Stimulated activated CD8-positive, alpha-beta memory T cell treated with anti-CD3 and anti-CD28 coated beads, Interleukin-15, amount 100 ng/mL, for 24 hours (primary cell): ENCODE data around the gene SDR42E1.
"Not testable (repeated sequence)": the region's sequence is repeated elsewhere in the genome, so short reads cannot be mapped to it uniquely, and the experiment has no call there.

Experiments used
- DNase-seq: peaks from one replicate; pipeline ENCODE4 v3.0.0-alpha.2; 2020; ENCODE audit warnings: low read depth

SDR42E1 gene

DNA sequence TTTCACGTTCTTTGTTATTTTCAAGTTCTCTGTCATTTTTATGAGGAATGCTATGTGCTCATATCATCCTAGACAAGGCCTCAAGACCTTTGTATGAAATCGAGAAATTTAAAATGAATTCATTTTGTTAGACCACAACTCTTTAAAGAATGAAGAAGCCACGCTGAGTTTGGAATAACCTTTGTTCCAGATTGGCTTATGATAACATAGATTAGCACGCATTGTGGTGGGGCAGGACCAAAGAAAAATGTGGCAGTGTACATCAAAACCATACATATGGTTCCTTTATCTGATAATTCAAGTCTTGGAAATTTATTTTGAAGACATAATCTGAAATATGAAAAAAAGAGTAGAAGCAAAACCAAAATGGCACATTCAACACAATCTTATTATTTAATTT, 26.0 kb upstream of the SDR42E1 start:
- no peak for DNase-seq

DNA sequence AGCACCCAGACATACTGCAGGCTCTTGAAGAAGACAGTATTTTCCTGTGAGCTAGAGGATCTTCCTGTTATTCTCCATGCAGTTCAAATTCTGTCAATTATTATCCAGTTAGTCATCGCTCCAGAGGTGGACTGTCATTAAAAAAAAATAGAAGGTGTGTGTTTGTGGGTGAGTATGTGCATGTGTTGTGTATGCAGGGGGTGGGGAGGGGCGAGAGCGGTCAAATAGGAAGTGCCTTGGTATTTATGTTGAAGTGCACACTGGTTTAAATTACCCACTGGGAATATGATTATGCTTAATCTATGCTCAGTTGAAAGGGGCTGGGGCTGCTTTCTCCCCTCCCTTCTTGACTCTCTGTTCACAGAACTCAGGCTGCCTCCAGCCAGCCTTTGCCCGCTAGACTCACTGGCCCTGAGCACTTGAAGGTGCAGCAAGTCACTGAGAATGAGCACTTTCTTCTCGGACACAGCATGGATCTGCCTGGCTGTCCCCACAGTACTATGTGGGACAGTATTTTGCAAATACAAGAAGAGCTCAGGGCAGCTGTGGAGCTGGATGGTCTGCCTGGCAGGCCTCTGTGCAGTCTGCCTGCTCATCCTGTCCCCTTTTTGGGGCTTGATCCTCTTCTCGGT, 23.8 kb upstream of the SDR42E1 start, which contains the start of gene HSD17B2:
Gene HSD17B2, plus strand, starts transcription at position 273 of the 632 bp plus-strand sequence. Its CDS starts 172 bp downstream, at position 445.
- no peak for DNase-seq

DNA sequence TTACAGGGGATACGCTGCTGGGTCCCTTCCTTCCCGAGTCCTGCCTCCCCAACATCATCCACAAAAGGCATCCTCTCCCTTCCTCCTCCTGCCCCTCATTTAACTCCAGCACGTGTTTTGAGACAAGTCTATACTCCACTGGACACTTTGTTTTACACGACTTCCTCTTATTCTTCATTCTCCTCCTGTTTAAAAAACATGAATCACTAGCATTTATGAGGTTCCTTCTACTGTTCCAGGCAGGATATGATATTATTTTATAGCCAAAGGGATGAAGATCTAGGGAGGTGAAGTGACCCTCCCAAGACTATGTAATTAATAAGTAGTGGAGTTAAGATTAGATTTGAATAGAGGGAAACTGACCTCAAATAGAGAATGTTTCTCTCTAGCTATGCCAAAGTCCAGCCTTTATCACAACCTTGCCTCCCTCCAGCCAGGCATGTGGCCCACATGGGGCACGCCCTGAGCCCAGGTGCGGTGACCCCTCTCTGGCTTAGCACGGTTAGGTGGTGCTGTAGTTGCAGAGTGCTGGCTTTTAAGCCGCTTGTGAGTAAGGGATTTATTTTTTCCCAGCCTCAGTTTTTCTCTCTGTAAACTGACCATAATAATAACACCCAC, 22.5 kb upstream of the SDR42E1 start:
- DNase-seq: no peak

DNA sequence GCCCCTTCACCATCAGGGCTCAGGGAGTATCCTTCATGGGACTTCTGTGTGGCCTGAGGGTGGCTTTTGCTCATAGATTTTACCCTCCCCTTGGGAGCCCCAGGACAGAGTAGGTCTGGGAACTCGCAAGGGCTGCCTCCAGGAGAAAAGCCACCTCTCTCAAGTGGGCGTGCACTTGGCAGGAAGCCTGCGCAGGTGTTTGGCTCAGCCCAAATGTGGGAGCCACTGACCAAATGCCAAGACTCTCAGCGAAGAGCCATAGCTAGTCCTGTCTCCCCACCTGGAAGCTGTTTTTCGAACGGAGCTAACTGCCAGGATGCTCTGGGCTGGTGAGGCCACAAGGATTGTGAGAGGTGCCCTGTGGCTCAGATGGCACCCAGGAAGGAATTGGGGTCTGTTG, 21.7 kb upstream of the SDR42E1 start:
- DNase-seq: no peak

DNA sequence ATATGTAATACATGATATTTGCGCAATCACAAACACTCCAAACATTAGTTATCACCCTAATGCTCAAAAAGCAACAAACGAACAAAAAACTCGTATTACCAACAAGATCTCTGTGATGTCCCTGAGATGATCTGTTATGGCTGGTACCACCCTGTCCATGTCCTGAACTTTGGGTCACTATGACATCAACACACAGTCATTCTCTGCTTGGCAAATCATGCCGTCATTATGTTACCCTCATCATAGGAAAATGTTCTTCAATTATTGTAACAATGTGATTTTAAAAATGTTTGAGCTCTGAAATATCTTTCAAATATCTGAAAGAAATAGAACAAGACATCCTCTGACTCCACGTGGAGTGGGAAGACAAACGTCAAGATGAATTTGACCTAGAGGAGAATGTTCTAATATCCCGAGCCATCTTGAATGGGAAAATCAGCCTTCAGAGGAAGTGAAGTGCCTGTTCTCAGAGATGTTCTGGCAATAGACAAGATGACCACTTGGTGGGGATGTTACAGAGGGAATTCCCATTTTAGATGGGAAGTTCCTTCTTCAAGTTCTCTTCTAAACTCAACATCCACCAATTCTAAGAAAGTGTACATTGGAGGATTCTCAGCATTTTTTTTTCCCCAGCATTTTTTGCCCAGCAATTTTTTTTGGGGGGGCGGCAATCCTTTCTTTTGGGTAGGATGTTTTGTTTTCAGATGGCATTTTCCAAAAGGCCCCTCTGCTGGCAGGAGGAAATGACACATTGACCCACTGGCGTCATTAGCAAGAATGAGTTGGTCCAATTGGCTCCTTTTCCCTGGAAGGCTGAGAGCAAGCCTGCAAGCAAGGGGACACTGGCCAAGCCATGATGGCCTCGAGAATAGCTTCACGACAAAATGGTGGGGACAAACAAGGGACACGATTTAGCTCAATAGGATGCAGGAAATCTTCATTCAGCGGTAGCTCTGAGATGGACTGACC, 20.1 kb upstream of the SDR42E1 start:
- no peak for DNase-seq

DNA sequence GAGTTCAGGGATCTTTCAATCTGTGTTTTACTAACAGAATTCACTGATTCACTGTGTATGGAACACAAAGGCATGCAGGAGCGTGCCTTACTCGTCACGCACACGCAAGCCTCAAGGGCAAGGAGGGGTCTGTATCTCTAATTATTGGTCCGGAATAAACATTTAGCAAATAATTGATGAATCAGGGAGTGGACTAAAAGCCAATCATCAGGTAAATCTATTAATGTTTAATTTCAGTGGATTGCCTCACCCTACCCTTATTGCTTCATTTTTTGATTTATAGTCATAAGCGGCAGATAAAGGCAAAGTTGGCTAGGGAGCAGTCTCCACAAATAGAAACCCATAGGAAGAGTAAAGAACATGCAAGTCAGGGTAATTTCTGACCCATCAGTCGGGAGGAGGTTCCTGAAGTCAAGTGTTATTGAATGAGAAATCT, 16.4 kb upstream of the SDR42E1 start:
- no peak for DNase-seq

DNA sequence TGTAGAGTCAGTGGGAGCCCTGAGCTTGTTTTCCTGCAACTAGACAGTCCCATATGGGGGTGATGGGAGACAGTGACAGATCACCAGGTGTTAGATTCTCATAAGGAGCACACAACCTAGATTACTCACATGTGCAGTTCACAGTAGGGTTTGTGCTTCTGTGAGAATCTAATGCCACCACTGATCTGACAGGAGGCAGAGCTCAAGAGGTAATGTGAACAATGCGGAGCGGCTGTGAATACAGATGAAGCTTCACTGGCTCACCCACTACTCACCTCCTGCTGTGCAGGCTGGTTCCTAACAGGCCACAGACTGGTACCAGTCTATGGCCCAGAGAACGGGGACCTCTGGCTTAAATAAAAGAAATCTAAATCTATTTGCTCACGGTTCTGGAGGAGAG, 13.6 kb upstream of the SDR42E1 start:
- no peak for DNase-seq

DNA sequence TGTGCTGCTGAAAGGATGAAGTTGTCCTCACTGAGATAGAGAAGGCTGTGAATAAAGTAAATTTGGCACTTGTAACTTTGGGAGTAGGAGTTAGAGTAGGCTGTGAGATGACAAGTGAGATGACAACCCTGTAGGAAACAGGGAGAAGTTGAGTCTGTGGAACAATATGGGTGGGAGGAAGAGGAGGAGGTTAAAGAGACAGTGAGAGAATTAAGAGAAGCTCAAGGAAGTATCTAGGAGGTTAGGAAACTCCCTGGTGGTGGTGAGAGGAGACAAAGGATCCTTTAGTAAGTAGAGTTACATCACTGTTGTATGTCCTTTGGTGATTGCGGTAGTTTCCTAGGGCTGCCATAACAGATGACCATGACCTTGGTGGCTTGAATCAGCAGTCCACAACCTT, 13.0 kb upstream of the SDR42E1 start:
- no peak for DNase-seq

DNA sequence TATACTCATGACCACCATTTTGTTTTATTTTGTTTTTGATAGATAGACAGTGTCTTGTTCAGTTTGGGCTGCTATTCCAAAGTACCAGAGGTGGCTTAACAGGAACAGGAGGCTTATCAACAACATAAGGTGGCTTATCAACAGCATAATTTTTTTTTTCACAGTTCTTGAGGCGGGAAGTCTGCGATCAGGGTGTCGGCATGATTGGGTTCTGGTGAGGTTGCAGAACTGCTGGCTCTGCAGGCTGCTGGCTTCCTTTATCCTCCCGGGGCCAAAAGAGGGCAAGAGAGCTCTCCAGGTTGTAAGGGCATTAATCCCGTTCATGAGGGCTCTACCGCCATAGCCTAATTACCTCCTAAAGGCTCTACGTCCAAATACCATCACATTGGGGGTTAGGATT, 11.9 kb upstream of the SDR42E1 start:
- no peak for DNase-seq

DNA sequence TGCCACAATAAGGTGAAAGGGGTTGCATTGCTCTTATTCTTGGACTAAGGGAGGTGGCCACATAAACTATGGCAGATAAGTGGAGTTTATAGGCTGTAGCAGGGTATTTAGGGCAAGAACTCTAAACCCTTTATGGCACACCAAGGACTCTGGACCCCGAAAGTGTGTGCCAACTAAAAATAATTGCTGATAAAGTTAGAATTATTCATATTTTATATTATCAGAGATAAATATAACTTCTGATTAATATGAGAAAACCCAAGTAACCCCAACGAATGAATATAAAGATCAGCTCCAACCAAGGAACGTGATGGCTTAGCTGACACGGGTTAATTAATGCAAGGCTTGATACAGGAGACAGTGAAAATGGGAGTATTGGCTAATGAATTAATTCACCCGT, 8.8 kb upstream of the SDR42E1 start:
- DNase-seq: no peak

DNA sequence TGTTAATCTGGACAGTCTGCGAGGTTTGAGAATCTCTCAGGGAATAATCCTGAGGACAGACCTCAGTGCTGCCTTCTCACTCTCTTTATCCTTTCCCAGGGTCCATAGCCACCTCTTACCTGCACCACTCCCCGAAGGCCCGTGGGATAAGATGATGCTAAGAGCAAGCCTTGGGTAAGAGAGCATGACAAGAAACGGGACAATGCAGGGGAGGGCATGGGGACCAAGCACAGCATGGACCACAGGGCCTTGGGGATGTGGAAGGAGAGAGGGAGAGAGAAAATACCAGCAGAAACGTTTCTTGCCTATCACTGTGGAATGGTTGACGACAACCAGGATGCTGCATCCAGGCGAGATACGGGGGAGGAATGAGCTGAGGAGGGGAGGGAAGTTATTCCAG, 8.3 kb upstream of the SDR42E1 start:
- DNase-seq: no peak

DNA sequence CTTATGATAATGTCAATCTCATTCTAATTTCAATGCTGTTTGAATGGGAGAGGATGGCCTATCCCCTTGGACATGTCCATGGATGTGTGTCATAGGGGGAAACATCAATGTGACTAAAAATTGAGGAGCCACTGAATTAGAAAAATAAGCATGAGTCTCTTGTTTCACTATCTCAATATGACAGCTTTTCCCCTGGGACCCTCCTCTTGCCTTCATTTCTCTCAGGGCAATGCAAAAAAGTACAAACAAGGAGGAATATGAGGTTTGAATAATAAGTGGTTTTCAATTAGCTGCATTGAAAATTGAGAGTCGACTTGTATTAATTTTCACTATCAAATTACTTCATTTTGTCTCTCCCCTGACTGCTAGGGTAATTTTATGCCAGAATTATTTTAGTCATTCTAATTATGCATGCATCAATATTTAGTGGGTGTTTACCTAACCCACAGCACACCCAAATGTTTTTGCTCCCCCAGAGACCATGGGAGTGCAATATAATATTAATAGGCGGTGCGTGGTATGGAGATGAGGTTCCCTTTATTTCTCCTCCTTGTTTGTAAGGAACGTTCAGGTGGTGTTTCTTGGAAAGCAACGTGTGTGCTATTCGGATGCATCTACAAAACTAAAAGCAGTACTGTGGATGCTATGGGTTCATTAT, 6.8 kb upstream of the SDR42E1 start:
- DNase-seq: no peak

DNA sequence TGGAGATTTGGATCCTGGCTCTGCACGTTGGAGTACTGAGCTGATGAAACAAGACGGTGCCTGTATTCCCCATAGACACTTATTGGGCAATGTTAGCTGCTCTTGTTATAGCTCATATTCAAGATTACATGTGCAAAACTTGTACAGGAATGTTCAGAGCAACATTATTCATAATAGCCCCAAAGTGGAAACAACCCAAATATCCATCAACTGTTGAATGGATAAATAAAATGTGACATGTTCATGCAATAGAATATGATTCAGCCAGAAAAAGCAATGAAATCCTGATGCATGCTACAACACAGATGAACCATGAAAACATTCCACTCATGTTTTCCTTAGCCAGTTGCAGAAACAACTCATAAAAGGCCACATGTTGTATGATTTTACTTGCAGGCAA, 5.7 kb upstream of the SDR42E1 start:
- no peak for DNase-seq

DNA sequence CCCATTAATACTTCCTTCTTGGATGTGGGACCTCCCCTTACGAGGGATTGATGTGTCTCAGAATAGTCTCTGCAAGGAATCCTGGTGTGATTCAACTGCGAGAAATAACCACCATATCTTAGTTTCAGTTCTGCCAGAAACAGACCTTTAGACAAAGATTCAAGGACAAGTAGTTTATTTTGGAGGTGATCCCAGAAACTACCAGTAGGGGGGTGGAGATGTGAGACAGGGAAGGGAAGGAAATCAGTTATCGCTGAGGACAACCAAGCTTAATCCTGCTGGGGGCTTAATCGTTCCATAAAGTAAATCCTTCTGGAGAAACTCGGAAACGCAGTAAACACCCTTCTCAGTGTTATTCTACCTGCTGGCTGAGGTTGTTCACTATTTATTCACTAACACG, 5.0 kb upstream of the SDR42E1 start:
- DNase-seq: no peak

DNA sequence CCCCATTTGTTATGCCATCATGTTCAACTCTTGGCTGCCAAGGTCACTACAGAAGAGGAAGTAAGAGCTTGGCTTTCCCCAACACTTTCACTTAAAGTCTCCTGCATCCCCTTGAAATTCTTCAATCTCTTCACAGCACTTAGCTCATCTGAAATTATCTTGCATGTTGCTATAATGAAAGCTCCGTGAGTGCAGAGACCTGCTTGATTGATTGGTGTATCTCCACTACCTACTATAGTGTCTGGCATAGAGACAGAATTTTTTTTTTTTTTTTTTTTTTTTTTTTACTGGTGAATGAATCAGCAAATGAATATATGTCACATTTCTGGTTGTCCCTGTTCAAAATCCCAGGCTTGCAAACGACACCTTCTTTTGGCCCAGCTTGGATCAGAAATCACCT, 1.9 kb upstream of the SDR42E1 start:
- DNase-seq: no peak

DNA sequence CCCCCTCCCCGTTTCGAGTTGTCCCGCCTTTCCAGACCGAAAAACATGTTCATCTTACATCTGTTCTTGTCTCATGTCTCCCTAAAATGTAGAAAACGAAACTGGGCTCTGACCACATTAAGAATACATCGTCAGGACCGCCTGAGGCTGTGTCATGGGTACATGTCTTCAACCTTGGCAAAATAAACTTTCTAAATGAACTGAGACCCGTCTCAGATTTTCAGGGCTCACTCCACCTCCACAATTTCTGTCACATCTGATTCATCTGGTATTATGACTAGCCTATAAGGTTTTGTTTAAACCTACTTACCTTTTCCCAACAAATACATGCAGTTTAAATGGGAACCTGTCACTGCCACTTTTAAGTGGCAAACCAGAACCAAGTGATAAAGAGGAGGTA, 621 bp downstream of the SDR42E1 start:
- no peak for DNase-seq

DNA sequence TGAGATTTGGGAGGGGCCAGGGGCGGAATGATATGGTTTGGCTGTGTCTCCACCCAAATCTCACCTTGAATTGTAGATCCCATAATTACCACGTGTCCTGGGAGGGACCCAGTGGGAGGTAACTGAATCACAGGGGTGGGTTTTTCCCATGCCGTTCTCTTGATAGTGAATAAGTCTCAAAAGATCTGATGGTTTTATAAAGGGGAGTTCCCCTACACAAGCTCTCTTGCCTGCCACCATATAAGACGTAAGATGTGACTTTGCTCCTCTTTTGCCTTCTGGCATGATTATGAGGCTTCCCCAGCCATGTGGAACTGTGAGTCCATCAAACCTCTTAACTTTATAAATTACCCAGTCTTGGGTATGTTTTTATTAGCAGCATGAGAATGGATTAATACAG, 1.5 kb downstream of the SDR42E1 start:
- DNase-seq: not testable (repeated sequence)

DNA sequence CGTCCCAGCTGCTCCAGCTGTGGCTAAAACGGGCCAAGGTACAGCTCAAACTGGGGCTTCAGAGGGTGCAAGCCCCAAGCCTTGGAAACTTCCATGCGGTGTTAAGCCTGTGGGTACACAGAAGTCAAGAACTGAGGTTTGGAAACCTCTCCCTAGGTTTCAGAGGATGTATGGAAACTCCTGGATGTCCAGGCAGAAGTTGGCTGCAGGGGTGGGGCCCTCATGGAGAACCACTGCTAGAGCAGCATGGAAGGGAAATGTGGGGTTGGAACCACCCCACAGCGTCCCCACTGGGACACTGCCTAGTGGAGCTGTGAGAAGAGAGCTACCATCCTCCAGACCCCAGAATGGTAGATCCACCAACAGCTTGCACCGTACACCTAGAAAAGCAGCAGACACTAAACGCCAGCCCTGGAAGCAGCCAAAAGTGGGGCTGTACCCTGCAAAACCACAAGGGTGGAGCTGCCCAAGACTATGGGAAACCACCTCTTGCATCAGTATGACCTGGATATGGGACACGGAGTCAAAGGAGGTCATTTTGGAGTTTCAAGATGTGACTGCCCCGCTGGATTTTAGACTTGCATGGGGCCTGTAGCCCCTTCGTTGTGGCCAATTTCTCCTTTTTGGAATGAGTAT, 2.2 kb downstream of the SDR42E1 start:
- DNase-seq: no peak

DNA sequence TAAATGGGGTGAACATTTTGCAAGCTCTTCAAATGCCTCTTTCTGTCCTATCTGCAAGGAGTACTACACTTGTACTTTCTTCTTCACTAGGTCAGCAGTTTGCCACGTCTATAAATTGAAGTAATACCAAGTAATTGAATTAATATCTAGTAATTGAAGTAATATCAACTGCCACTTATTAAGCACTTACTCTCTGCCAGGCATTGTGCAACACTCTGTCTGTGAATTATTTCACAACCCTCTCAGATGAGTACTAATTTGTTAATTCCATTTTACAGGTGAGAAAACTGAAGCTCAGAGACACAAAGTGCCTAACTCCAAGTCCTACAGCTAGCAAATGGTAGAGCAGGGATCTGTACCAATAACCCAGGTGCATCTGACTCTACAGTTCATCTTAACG, 4.1 kb downstream of the SDR42E1 start:
- DNase-seq: no peak

DNA sequence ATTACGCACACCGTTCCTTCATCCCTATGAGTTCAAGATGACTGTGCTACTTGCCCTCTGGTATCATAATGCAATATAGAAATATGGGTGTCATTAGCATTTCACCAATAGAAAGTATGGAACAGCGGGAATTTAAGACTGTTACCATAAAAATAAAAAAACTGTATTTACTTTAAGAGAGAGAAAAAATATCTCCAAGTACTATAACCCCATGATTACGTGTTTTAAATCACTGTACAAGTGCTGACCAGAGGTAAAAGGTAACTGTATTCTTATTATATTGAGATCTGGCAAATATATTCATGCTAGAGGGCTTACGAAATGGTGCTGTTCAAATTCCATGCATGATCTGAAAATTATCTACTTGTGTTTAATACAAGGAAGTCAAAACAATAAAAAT, 5.2 kb downstream of the SDR42E1 start:
- DNase-seq: no peak

DNA sequence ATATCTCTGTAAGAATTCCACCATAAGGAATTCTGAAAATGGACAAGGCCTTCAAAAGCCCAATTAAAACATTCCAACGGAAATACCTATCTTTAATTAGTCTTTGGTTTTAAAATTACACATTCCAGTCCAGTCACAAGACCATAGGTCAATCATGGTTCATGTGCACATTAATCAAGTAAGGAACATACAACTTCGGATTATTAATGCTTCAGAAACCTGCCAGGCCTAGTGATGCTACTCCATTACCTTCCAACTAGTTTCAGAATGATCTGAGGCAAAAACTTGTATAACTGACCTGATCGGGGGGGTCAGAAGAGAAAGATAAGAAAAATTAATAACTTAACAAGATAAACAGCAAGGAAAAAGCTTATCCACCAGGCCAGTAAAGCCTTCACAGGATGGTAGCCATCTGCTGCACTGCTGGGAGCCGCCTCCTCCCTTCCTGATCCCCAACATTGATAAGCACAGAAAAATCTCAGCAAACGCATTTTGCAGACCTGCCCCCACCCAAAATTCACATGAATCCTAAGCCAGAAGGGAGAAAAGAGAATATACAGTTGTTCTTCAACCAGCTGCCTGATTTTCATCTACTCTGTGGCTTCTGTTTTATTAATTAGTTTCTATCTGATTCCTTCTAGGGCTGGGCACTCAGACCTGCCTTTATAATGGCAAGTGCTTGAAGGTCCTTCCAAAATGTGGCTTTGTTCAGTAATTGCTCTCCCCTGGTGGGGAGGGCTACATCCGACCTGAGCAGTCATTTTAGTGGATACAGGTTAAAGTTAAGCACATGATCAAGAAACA, 6.0 kb downstream of the SDR42E1 start:
- DNase-seq: no peak
